Measurements from ENCODE around the gene RAPGEF3. TPM values are rescaled to one million over a fixed set of nuclear protein-coding genes. Genes with fewer than 3 reads are reported as not detected.

The RAPGEF3 gene
- total and polyA plus RNA-seq, 2 donors from 2014 or later, result 84.3 to 179 TPM

DNA sequence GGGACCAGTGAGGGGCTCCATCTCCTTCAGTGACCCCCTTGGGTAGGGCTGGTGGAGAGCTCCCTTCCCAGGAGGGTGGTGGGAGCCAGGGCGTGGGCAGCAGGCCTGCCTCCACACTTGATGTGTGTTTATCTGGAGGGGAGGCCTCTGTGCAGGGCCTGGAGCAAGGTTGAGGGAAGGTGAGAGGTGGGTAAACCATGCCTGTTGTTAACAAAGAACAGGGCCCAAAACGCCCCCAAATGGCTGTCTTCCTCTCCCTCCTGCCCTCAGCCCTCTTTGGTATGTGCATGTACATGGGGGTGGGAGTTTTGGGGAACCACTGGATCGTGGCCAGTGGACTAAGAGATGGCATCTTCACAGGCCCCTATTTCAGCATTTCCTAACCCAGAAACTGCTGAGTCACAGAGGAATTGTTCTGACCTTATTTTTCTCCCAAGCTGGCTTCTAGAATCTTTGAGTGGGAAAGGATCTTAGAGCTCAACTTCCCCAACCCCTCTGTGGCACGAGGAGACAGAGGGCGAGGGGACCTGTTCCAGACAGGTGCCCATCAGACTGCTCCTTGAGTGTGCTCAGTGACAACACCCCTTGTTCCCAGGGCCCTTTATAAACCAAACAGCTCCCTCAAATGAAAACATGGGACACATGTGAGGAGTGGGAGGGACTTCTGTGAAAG is 17.9 kb upstream of the RAPGEF3 start:
- FAIRE-seq, result no peak
- Histone ChIP-seq H3K4me1 (ENCODE audit: control insufficient read depth in 2 of 3, insufficient read depth in 2 of 3, low read depth in 1 of 3, low read length in 3 of 3) (peaks cover 0 to 43% (median 14%) of the 10 kb centered on the region in 3 donors), H3K27ac (ENCODE audit: low read depth in 2 of 2, low read length in 2 of 2) (peak overlapping the region; percentile 24 to 61), H3K9me3 (ENCODE audit: control insufficient read depth in 2 of 3, insufficient read depth in 1 of 3, low read length in 3 of 3) (no peaks in the 10 kb centered on the region), H3K9ac (ENCODE audit: low read length in 3 of 3) (peak overlapping the region in 1 of 3 donors; percentile 51), H3K27me3 (ENCODE audit: control insufficient read depth, insufficient read depth, low read length) (no peaks in the 10 kb centered on the region), H3K36me3 (ENCODE audit: control insufficient read depth in 2 of 3, insufficient read depth in 3 of 3, low read length in 3 of 3) (peaks cover 0 to 6% (median 0%) of the 10 kb centered on the region in 3 donors), H3K4me3 (ENCODE audit: low read length in 3 of 3) (no peak overlapping the region)
- intact Hi-C loops (cut with DNase I), result loop anchor here (5.0 kb wide), 1 partner anchor 59 kb away; no protein-coding TSS in a partner anchor
- TF ChIP-seq, protein P1, sequence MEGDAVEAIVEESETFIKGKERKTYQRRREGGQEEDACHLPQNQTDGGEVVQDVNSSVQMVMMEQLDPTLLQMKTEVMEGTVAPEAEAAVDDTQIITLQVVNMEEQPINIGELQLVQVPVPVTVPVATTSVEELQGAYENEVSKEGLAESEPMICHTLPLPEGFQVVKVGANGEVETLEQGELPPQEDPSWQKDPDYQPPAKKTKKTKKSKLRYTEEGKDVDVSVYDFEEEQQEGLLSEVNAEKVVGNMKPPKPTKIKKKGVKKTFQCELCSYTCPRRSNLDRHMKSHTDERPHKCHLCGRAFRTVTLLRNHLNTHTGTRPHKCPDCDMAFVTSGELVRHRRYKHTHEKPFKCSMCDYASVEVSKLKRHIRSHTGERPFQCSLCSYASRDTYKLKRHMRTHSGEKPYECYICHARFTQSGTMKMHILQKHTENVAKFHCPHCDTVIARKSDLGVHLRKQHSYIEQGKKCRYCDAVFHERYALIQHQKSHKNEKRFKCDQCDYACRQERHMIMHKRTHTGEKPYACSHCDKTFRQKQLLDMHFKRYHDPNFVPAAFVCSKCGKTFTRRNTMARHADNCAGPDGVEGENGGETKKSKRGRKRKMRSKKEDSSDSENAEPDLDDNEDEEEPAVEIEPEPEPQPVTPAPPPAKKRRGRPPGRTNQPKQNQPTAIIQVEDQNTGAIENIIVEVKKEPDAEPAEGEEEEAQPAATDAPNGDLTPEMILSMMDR (IDR thresholded peaks at IDR 0.05; ENCODE audit: borderline replicate concordance, extremely low read depth, insufficient read depth), result no peak
- DNase-seq, result peak in 1 of 5 donors; percentile 72

- intact Hi-C loops (cut with DNase I), result loop anchor here (5.0 kb wide), 1 partner anchor 58 kb away; no protein-coding TSS in a partner anchor
- peaks cover 0 to 43% (median 14%) of the 10 kb centered on the region in 3 donors for H3K4me1 ChIP-seq (ENCODE audit: control insufficient read depth in 2 of 3, insufficient read depth in 2 of 3, low read depth in 1 of 3, low read length in 3 of 3)
- peak overlapping the region in 1 of 3 donors; percentile 6 for H3K4me3 ChIP-seq (ENCODE audit: low read length in 3 of 3)
Observed at GRCh38 chr12:47775100-47775911, 16.6 kb upstream of the RAPGEF3 start.

DNA sequence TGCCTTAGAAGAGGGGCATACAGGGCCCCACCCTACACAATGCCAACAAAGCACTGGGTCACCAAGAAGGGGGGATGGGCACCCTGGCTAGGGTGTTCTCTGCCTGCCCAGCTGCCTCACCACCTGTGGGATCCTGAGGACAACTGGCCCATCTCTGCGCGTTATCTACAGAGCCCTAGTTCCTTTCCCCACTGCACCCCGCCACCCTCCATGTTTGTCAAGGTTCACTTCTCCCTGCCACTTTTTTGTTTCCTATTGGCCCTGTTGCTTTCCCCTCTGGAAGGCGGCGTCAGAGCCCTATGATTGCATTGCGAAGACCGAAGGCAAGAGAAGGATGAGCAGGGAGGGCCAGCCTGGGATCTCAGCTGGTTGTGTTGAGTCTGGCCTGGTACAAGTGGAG is 16.0 kb upstream of the RAPGEF3 start:
- FAIRE-seq (no peak), DNase-seq (peak in 1 of 5 donors; percentile 53)
- H3K36me3 ChIP-seq (ENCODE audit: control insufficient read depth in 2 of 3, insufficient read depth in 3 of 3, low read length in 3 of 3), result no peaks in the 10 kb centered on the region
- intact Hi-C loops (cut with DNase I), result loop anchor here (5.0 kb wide), 1 partner anchor 57 kb away; no protein-coding TSS in a partner anchor
- H3K9ac ChIP-seq (ENCODE audit: low read length in 3 of 3), result peak overlapping the region in 1 of 3 donors; percentile 8
- H3K27me3 ChIP-seq (ENCODE audit: control insufficient read depth, insufficient read depth, low read length), result no peaks in the 10 kb centered on the region
- no peaks in the 10 kb centered on the region for H3K9me3 ChIP-seq (ENCODE audit: control insufficient read depth in 2 of 3, insufficient read depth in 1 of 3, low read length in 3 of 3)
- H3K4me1 ChIP-seq (ENCODE audit: control insufficient read depth in 2 of 3, insufficient read depth in 2 of 3, low read depth in 1 of 3, low read length in 3 of 3), result peaks cover 0 to 43% (median 14%) of the 10 kb centered on the region in 3 donors
- H3K27ac ChIP-seq (ENCODE audit: low read depth in 2 of 2, low read length in 2 of 2), result peak overlapping the region in 1 of 2 donors; percentile 44
- TF ChIP-seq, protein P1 (IDR thresholded peaks at IDR 0.05; ENCODE audit: borderline replicate concordance, extremely low read depth, insufficient read depth), result no peak
- H3K4me3 ChIP-seq (ENCODE audit: low read length in 3 of 3), result peak overlapping the region in 1 of 3 donors; percentile 6

More at GRCh38 chr12:47775100-47775911, 16.6 kb upstream of the RAPGEF3 start:
- TF ChIP-seq, protein P1 (IDR thresholded peaks at IDR 0.05; ENCODE audit: borderline replicate concordance, extremely low read depth, insufficient read depth), result no peak
- no peaks in the 10 kb centered on the region for H3K9me3 ChIP-seq (ENCODE audit: control insufficient read depth in 2 of 3, insufficient read depth in 1 of 3, low read length in 3 of 3)
- no peaks in the 10 kb centered on the region for H3K27me3 ChIP-seq (ENCODE audit: control insufficient read depth, insufficient read depth, low read length)
- FAIRE-seq, result no peak
- peak in 3 of 5 donors; percentile 52 to 90 (median 58) for DNase-seq
- H3K36me3 ChIP-seq (ENCODE audit: control insufficient read depth in 2 of 3, insufficient read depth in 3 of 3, low read length in 3 of 3), result no peaks in the 10 kb centered on the region
- H3K9ac ChIP-seq (ENCODE audit: low read length in 3 of 3), result peak overlapping the region in 1 of 3 donors; percentile 8
- H3K27ac ChIP-seq (ENCODE audit: low read depth in 2 of 2, low read length in 2 of 2), result peak overlapping the region; percentile 13 to 44

Measured in kidney (tissue), 14 donors.